PFSK-1 (cell line): ENCODE results near the gene UQCR11.

Experiments
- POLR2AphosphoS5 ChIP-seq: IDR thresholded peaks from 2 replicates; pipeline ENCODE4 v1.6.1; 2012; ENCODE audit warnings: low read depth, mild to moderate bottlenecking, control low read depth, low read length, moderate library complexity
- SIN3A ChIP-seq: IDR thresholded peaks from 2 replicates; pipeline ENCODE4 v1.6.1; 2012; ENCODE audit warnings: mild to moderate bottlenecking, low read length, moderate library complexity, borderline replicate concordance; ENCODE audit not compliant: insufficient read depth
- TAF1 ChIP-seq: IDR thresholded peaks from 2 replicates; pipeline ENCODE4 v1.6.1; 2012; ENCODE audit warnings: low read length, control low read depth, borderline replicate concordance; ENCODE audit not compliant: insufficient read depth
- TF ChIP-seq, protein P1 (sequence below), 2 experiments: IDR thresholded peaks; 2 replicates each; pipeline versions ENCODE4 v1.6.1 to v1.8.0; 2011 to 2012; ENCODE audit warnings: low read depth in 2 of 2, low read length in 2 of 2, control low read depth in 1 of 2, inconsistent platforms in 1 of 2, mild to moderate bottlenecking in 1 of 2, moderate library complexity in 1 of 2; ENCODE audit not compliant: insufficient read depth in 1 of 2

DNA sequence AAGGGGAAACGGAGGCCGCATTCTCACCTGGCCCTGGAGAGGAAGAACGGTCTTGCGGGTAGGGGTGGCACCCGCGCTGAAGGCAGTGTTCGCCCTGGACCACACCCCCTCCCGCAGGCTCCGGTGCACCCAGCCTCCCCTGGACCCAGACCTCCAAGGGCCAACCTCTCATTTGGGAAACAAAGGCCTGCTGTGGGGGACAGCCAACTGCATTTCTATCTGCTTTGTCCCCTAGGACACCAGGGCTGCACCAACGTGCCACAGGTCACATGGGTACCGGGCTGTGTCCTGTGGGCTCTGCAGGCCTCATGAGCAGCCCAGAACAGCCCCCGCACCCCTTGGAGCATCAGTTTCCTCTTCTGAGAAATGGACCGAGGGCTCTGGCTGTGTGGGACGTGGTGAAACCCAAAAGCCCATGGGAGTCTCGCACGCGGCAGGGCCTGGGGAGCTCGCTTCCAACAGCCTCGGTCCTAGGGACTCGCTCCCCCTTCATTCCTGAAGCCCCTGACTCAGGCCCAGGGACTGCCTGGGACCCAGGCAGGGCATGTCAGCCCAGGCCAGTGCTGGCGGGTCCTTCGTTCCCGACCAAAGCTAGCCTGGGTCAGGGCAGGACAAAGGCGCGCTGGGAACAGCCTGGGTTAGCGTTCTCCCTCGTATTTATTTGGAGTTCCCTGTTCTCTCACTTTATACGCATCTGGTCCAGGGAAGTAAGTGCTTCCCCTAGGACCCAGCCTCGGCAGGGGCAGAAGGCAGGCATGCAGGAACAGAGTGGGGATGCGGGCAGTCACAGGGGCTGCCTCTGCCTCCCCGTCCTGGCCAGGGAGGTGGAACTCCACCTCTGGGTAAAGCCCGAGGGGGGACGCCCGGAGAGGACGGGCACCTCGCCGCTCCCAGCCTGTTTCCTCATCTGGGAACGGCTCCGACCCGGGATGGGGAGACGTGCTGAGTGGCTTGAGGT, 42.5 kb upstream of the UQCR11 start:
- no peak for TF ChIP-seq SIN3A
- no peak; the same call in 1 of the 2 replicates for TF ChIP-seq POLR2AphosphoS5
- TF ChIP-seq, protein P1, sequence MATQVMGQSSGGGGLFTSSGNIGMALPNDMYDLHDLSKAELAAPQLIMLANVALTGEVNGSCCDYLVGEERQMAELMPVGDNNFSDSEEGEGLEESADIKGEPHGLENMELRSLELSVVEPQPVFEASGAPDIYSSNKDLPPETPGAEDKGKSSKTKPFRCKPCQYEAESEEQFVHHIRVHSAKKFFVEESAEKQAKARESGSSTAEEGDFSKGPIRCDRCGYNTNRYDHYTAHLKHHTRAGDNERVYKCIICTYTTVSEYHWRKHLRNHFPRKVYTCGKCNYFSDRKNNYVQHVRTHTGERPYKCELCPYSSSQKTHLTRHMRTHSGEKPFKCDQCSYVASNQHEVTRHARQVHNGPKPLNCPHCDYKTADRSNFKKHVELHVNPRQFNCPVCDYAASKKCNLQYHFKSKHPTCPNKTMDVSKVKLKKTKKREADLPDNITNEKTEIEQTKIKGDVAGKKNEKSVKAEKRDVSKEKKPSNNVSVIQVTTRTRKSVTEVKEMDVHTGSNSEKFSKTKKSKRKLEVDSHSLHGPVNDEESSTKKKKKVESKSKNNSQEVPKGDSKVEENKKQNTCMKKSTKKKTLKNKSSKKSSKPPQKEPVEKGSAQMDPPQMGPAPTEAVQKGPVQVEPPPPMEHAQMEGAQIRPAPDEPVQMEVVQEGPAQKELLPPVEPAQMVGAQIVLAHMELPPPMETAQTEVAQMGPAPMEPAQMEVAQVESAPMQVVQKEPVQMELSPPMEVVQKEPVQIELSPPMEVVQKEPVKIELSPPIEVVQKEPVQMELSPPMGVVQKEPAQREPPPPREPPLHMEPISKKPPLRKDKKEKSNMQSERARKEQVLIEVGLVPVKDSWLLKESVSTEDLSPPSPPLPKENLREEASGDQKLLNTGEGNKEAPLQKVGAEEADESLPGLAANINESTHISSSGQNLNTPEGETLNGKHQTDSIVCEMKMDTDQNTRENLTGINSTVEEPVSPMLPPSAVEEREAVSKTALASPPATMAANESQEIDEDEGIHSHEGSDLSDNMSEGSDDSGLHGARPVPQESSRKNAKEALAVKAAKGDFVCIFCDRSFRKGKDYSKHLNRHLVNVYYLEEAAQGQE (IDR thresholded peaks at IDR 0.05; ENCODE audit: insufficient read depth in 1 of 2, low read depth in 2 of 2, low read length in 2 of 2): no peak
- TF ChIP-seq TAF1: no peak
